DND-41 (cell line): ENCODE results near the gene FBXL2.

Experiments
- CTCF ChIP-seq: IDR thresholded peaks from 2 replicates; pipeline ENCODE4 v1.5.1; 2012; ENCODE audit warnings: borderline replicate concordance, low read length, moderate library complexity, mild to moderate bottlenecking; ENCODE audit not compliant: poor library complexity, severe bottlenecking; ENCODE audit errors: extremely low read depth
- EZH2 ChIP-seq: IDR thresholded peaks from 3 replicates; pipeline ENCODE4 v1.6.1; 2012; ENCODE audit warnings: borderline replicate concordance, low read depth, mild to moderate bottlenecking, moderate library complexity, low read length, inconsistent platforms; ENCODE audit not compliant: severe bottlenecking

- no peak for TF ChIP-seq EZH2
- no peak for TF ChIP-seq CTCF
These were observed 125.7 kb downstream of the FBXL2 start for GRCh38 chr3:33402936-33403335.
